NCI-H2227 treated with DMSO at 0.1 percent for 48 hours (cell line): ENCODE measurements around the gene PLP1.
A peak's percentile ranks its signal among the peaks of the same experiment; 100 is the strongest.

Experiments
- DNase-seq: peaks from one replicate; lab custom pipeline; 2025; lab: John Stamatoyannopoulos, UW

PLP1 gene

DNA sequence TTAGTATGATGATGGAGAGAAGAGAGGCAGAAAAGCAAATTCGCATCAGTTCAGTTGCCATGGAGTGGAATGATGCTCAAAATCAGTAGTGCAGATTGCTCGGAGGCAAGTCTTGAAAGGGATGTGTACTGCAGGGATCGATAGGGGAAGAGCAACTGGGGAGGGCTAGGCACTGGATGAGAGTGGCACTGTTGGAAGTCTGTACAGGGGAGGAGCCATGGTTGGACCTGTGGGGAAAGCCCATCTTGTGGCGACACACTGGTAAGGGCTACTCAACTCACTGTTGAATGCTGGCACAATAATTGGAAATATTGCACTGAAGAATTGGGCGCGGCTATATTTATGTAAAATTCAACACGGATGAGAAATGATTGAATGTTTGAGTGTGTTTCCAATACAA lies 54.2 kb downstream of the PLP1 start:
- DNase-seq, result no peak

DNA sequence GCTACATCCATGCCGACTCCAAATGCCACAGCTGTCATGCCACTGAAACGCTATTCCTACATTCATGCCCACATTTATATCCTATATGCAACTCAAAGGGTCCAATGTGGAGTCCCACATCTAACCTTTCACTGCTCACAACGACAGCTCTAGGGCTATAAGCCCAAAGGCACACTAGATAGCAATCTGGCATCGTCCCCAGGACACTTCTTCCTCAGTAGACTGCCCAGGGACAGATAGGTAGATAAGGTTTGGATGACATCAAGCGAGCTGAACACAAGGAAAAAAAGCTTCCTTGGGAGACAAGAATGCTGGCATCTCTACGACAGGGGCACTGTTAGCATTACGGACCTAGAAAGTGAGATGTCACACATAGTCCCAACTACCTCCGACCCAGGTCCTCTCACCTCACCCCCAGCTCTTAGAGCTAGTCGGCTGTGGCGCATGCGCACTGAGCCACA lies 54.7 kb downstream of the PLP1 start:
- DNase-seq, result no peak

DNA sequence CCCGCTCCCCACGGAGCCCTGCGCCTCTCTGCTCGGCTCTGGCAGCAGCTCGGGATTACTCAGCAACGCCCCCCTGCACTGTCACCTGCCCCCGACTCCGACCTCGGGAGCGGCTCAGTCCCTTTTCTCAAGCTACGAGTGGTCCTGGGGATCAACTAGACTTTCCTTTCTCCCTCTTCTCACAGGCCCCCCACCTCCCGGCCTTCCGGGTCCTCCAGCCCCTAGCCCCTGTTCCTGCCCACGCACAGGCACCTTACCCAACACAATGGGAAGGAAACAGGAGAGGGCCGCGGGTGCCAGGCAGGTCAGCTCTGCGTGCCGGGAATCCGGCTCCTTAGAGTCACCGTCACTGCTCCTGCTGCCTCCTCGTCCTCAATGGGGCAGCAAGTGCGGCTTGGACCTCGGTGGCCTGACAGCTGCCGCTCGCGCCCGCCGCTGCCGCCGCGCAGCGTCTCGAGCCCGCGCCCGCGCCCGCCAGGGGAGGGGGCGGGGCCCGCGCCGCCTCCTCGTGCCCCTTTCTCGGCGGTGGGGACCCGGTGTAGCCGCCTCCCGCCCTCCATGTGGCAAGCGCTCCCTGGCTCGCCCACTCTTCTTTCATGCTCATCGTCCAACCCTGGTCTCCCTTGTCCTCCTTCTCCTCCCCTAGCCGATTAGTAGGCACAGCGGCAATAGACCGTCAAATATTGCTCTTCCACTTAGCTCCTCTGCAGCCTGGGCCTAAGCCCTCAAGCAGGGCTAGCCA lies 55.3 kb downstream of the PLP1 start, which contains the start of gene RAB9B:
TSS of gene RAB9B (minus strand) at position 455 of the 742 bp plus-strand sequence. CDS start 6,473 bp downstream, outside the sequence.
- peak; percentile 67 for DNase-seq

DNA sequence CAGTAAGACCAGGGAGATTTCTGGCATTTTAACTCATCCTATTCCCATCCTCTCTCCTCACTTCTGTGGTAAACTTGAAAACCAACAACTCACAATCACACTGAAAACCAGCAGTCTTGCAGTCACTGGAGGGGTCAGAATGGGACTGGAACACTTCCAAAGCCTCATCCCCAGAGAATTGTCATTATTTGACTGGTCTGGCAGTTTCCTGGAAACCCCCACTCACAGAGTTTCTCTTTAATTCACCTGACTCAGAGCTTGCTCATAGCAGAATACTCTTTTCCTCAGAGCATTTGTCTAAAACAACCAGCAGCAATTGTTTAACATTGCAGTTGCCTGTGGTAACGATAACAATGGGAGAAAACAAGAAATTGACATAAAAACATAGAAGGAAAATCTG lies 62.8 kb downstream of the PLP1 start:
- DNase-seq, result no peak
